ENCODE data around the gene RAI14. TPM values are rescaled to one million over a fixed set of nuclear protein-coding genes. Genes with fewer than 3 reads are reported as not detected.

The RAI14 gene
- total and polyA plus RNA-seq, 4 donors: 16.7 to 91.5 (median 49.3) TPM

DNA sequence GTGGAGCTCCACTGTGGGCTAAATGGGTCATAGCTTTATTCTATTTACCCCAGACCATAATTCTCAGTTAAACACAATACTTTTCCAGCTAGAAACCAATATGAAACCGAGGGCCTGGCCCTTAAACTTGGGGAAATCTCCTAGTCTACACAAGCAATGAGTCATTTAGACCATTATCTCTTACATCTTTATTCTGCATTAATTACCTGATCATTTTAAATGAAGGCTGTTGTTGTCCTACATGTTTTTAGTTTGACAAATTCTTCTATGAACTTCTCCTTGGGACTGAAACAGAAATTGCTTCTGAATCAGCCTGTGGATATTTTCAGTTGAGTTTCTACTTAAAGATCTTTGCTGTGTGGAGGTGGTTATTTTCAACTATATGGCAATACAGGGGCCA lies 37.9 kb downstream of the RAI14 start:
- Histone ChIP-seq H3K27ac (ENCODE audit: low read depth in 1 of 2, low read length in 1 of 2) (no peak overlapping the region), H3K4me3 (no peak overlapping the region), H3K27me3 (ENCODE audit: control insufficient read depth in 3 of 3, insufficient read depth in 3 of 3, low read length in 2 of 3) (no peaks in the 10 kb centered on the region), H3K9ac (ENCODE audit: insufficient read depth in 1 of 2, low read length in 2 of 2) (no peak overlapping the region), H3K9me3 (ENCODE audit: control insufficient read depth in 4 of 4, insufficient read depth in 3 of 4, low read length in 3 of 4) (no peaks in the 10 kb centered on the region), H3K4me1 (ENCODE audit: control insufficient read depth in 5 of 5, insufficient read depth in 5 of 5, low read length in 5 of 5) (peaks cover 0 to 15% (median 0%) of the 10 kb centered on the region in 5 donors), H3K36me3 (ENCODE audit: control insufficient read depth in 4 of 4, insufficient read depth in 4 of 4, low read length in 4 of 4) (peaks cover 0 to 5% (median 1%) of the 10 kb centered on the region in 4 donors)
- DNase-seq (no peak), ATAC-seq (ENCODE audit: insufficient read depth, low FRiP score) (no peak)
- no peak for TF ChIP-seq CTCF (IDR thresholded peaks at IDR 0.05; ENCODE audit: control extremely low read depth, extremely low read depth)
- 82 to 93% methylated on average over 1 of the region's 1 CpG for WGBS, 2 donors

GRCh38 chr5:34694685-34695084 lies 38.6 kb downstream of the RAI14 start:
- H3K27me3 ChIP-seq (ENCODE audit: control insufficient read depth in 3 of 3, insufficient read depth in 3 of 3, low read length in 2 of 3): no peaks in the 10 kb centered on the region
- peaks cover 0 to 15% (median 0%) of the 10 kb centered on the region in 5 donors for H3K4me1 ChIP-seq (ENCODE audit: control insufficient read depth in 5 of 5, insufficient read depth in 5 of 5, low read length in 5 of 5)
- H3K9ac ChIP-seq (ENCODE audit: insufficient read depth in 1 of 2, low read length in 2 of 2): no peak overlapping the region
- H3K4me3 ChIP-seq: no peak overlapping the region
- peak overlapping the region in 1 of 2 donors; percentile 33 for H3K27ac ChIP-seq (ENCODE audit: low read depth in 1 of 2, low read length in 1 of 2)
- peaks cover 0 to 2% (median 1%) of the 10 kb centered on the region in 4 donors for H3K36me3 ChIP-seq (ENCODE audit: control insufficient read depth in 4 of 4, insufficient read depth in 4 of 4, low read length in 4 of 4)
- 78 to 89% methylated on average over 4 of the region's 4 CpGs for WGBS, 2 donors
- ATAC-seq (ENCODE audit: insufficient read depth, low FRiP score) (no peak), DNase-seq (no peak)
- no peaks in the 10 kb centered on the region for H3K9me3 ChIP-seq (ENCODE audit: control insufficient read depth in 4 of 4, insufficient read depth in 3 of 4, low read length in 3 of 4)
- TF ChIP-seq CTCF (IDR thresholded peaks at IDR 0.05; ENCODE audit: control extremely low read depth, extremely low read depth): no peak

- Histone ChIP-seq H3K9ac (ENCODE audit: insufficient read depth in 1 of 2, low read length in 2 of 2) (no peak overlapping the region), H3K9me3 (ENCODE audit: control insufficient read depth in 4 of 4, insufficient read depth in 3 of 4, low read length in 3 of 4) (no peaks in the 10 kb centered on the region), H3K27me3 (ENCODE audit: control insufficient read depth in 3 of 3, insufficient read depth in 3 of 3, low read length in 2 of 3) (no peaks in the 10 kb centered on the region), H3K4me3 (no peak overlapping the region), H3K27ac (ENCODE audit: low read depth in 1 of 2, low read length in 1 of 2) (peak overlapping the region in 1 of 2 donors; percentile 77), H3K36me3 (ENCODE audit: control insufficient read depth in 4 of 4, insufficient read depth in 4 of 4, low read length in 4 of 4) (peaks cover 0 to 2% (median 1%) of the 10 kb centered on the region in 4 donors), H3K4me1 (ENCODE audit: control insufficient read depth in 5 of 5, insufficient read depth in 5 of 5, low read length in 5 of 5) (peaks cover 0 to 14% (median 0%) of the 10 kb centered on the region in 5 donors)
- WGBS, 2 donors: 80 to 88% methylated on average over 1 of the region's 1 CpG
- no peak for TF ChIP-seq CTCF (IDR thresholded peaks at IDR 0.05; ENCODE audit: control extremely low read depth, extremely low read depth)
- DNase-seq (no peak), ATAC-seq (ENCODE audit: insufficient read depth, low FRiP score) (no peak)
Observed at GRCh38 chr5:34695275-34696027, 39.3 kb downstream of the RAI14 start.

Data from lung (tissue), 12 donors.